Measurements from ENCODE around the gene WBP2. TPM values are rescaled to one million over a fixed set of nuclear protein-coding genes. Genes with fewer than 3 reads are reported as not detected.

WBP2 gene
- total RNA-seq, 4 donors from 2014 or later, result 27.7 to 75.1 (median 56.8) TPM

- Histone ChIP-seq H3K9me3 (no peaks in the 10 kb centered on the region), H3K27me3 (no peaks in the 10 kb centered on the region), H3K27ac (no peak overlapping the region), H3K4me3 (no peak overlapping the region), H3K4me1 (peaks cover 17 to 30% (median 24%) of the 10 kb centered on the region in 4 donors), H3K36me3 (peaks cover 0 to 28% (median 2%) of the 10 kb centered on the region in 4 donors)
- DNase-seq, result no peak
- in situ Hi-C loops (cut with MboI; ENCODE audit: low pct_ligation_motif_present in 1 of 4, low pct_unique_long_range_greater_than_20kb in 1 of 4, low sequenced_read_pairs in 3 of 4) (loop anchor here in 2 of 4 donors (10.0 to 25.0 kb wide), 2 partner anchors 94 to 286 kb away; no protein-coding TSS in a partner anchor), intact Hi-C loops (cut with DNase I; ENCODE audit: low total_unique reads) (no loop called here)
- TF ChIP-seq CTCF (IDR thresholded peaks at IDR 0.05) (no peak), POLR2A (IDR thresholded peaks at IDR 0.05) (no peak), EP300 (IDR thresholded peaks at IDR 0.05; ENCODE audit: low read depth) (no peak), POLR2AphosphoS5 (IDR thresholded peaks at IDR 0.05) (no peak)
- 91 to 100% methylated on average over 1 to 6 of the region's 13 CpGs for WGBS, 2 donors (ENCODE audit: low coverage in 1 of 2)
These were observed 45.8 kb upstream of the WBP2 start for GRCh38 chr17:75900691-75901533.

GRCh38 chr17:75899767-75900468 lies 44.8 kb upstream of the WBP2 start:
- intact Hi-C loops (cut with DNase I; ENCODE audit: low total_unique reads) (no loop called here), in situ Hi-C loops (cut with MboI; ENCODE audit: low pct_ligation_motif_present in 1 of 4, low pct_unique_long_range_greater_than_20kb in 1 of 4, low sequenced_read_pairs in 3 of 4) (loop anchor here in 2 of 4 donors (10.0 to 25.0 kb wide), 3 partner anchors 95 to 287 kb away; partner anchors contain the start of gene GALK1 (in 1 of the 2))
- no peak for TF ChIP-seq POLR2A (IDR thresholded peaks at IDR 0.05)
- TF ChIP-seq POLR2AphosphoS5 (IDR thresholded peaks at IDR 0.05), result no peak
- no peak for TF ChIP-seq EP300 (IDR thresholded peaks at IDR 0.05; ENCODE audit: low read depth)
- no peak for TF ChIP-seq CTCF (IDR thresholded peaks at IDR 0.05)
- H3K4me1 ChIP-seq, result peaks cover 24 to 32% (median 27%) of the 10 kb centered on the region in 4 donors
- H3K27ac ChIP-seq, result no peak overlapping the region
- H3K36me3 ChIP-seq, result peaks cover 0 to 28% (median 2%) of the 10 kb centered on the region in 4 donors
- H3K9me3 ChIP-seq, result no peaks in the 10 kb centered on the region
- no peaks in the 10 kb centered on the region for H3K27me3 ChIP-seq
- DNase-seq, result no peak
- 95 to 100% methylated on average over 2 to 23 of the region's 23 CpGs for WGBS, 2 donors (ENCODE audit: low coverage in 1 of 2)
- H3K4me3 ChIP-seq, result no peak overlapping the region

- DNase-seq, result no peak
- no peak overlapping the region for H3K4me3 ChIP-seq
- intact Hi-C loops (cut with DNase I; ENCODE audit: low total_unique reads) (no loop called here), in situ Hi-C loops (cut with MboI; ENCODE audit: low pct_ligation_motif_present in 1 of 4, low pct_unique_long_range_greater_than_20kb in 1 of 4, low sequenced_read_pairs in 3 of 4) (loop anchor here in 1 of 4 donors (25.0 kb wide), 1 partner anchor 137 kb away; the partner anchor contains the start of gene GALK1)
- TF ChIP-seq POLR2AphosphoS5 (IDR thresholded peaks at IDR 0.05) (no peak), EP300 (IDR thresholded peaks at IDR 0.05; ENCODE audit: low read depth) (no peak), CTCF (IDR thresholded peaks at IDR 0.05) (no peak), POLR2A (IDR thresholded peaks at IDR 0.05) (no peak)
- no peaks in the 10 kb centered on the region for H3K27me3 ChIP-seq
- 90 to 98% methylated on average over 5 to 13 of the region's 13 CpGs for WGBS, 2 donors (ENCODE audit: low coverage in 1 of 2)
- peaks cover 0 to 28% (median 2%) of the 10 kb centered on the region in 4 donors for H3K36me3 ChIP-seq
- H3K27ac ChIP-seq, result no peak overlapping the region
- peaks cover 28 to 36% (median 32%) of the 10 kb centered on the region in 4 donors for H3K4me1 ChIP-seq
- H3K9me3 ChIP-seq, result no peaks in the 10 kb centered on the region
These were observed 44.2 kb upstream of the WBP2 start for GRCh38 chr17:75899353-75899752.

GRCh38 chr17:75898791-75899190 lies 43.7 kb upstream of the WBP2 start:
- in situ Hi-C loops (cut with MboI; ENCODE audit: low pct_ligation_motif_present in 1 of 4, low pct_unique_long_range_greater_than_20kb in 1 of 4, low sequenced_read_pairs in 3 of 4), result loop anchor here in 1 of 4 donors (25.0 kb wide), 1 partner anchor 136 kb away; the partner anchor contains the start of gene GALK1
- Histone ChIP-seq H3K36me3 (peaks cover 0 to 28% (median 2%) of the 10 kb centered on the region in 4 donors), H3K27ac (no peak overlapping the region), H3K4me3 (no peak overlapping the region), H3K27me3 (no peaks in the 10 kb centered on the region), H3K4me1 (peaks cover 26 to 33% (median 31%) of the 10 kb centered on the region in 4 donors), H3K9me3 (no peaks in the 10 kb centered on the region)
- WGBS, 2 donors (ENCODE audit: low coverage in 1 of 2), result 100% methylated on average over 12 of the region's 16 CpGs; no CpG with 5 or more reads in 1 of the 2 donors
- no peak for DNase-seq
- TF ChIP-seq POLR2A (IDR thresholded peaks at IDR 0.05), result no peak
- TF ChIP-seq POLR2AphosphoS5 (IDR thresholded peaks at IDR 0.05), result no peak
- TF ChIP-seq EP300 (IDR thresholded peaks at IDR 0.05; ENCODE audit: low read depth), result no peak
- no peak for TF ChIP-seq CTCF (IDR thresholded peaks at IDR 0.05)
- intact Hi-C loops (cut with DNase I; ENCODE audit: low total_unique reads), result no loop called here

All from transverse colon (tissue), 4 donors.